Endothelial cell of umbilical vein (primary cell): Measurements from ENCODE around the gene RAB25.

Experiments
- EZH2 ChIP-seq: IDR thresholded peaks from 2 replicates; pipeline ENCODE4 v1.6.1; 2012; ENCODE audit warnings: borderline replicate concordance, low read depth, mild to moderate bottlenecking, moderate library complexity, low read length, inconsistent platforms; ENCODE audit not compliant: severe bottlenecking
- GATA2 ChIP-seq: IDR thresholded peaks from 2 replicates; pipeline ENCODE4 v1.7.0; 2011; ENCODE audit warnings: low read depth, mild to moderate bottlenecking, moderate library complexity, mixed read lengths, low read length; ENCODE audit not compliant: insufficient read length, insufficient read depth
- MAX ChIP-seq: IDR thresholded peaks from 2 replicates; pipeline ENCODE4 v1.6.1; 2011; ENCODE audit not compliant: insufficient read depth, insufficient read length
- POLR2A ChIP-seq: IDR thresholded peaks from 2 replicates; pipeline ENCODE4 v1.6.1; 2012; ENCODE audit warnings: low read depth, mild to moderate bottlenecking, control low read depth, low read length
- POLR2AphosphoS5 ChIP-seq: IDR thresholded peaks from 2 replicates; pipeline ENCODE4 v1.6.1; 2012; ENCODE audit warnings: low read depth, mild to moderate bottlenecking, control low read depth, low read length, moderate library complexity; ENCODE audit not compliant: insufficient read depth
- TF ChIP-seq, protein P1 (sequence below), 2 donors: IDR thresholded peaks; 1 replicate in 1 of 2; 2 replicates in 1 of 2; pipeline ENCODE4 v1.5.1; 2011; ENCODE audit warnings: low read length in 2 of 2, mild to moderate bottlenecking in 2 of 2, moderate library complexity in 2 of 2, control low read depth in 1 of 2, inconsistent platforms in 1 of 2, low read depth in 1 of 2; ENCODE audit not compliant: insufficient read depth in 1 of 2; ENCODE audit errors: extremely low read depth in 1 of 2

- TF ChIP-seq, protein P1, sequence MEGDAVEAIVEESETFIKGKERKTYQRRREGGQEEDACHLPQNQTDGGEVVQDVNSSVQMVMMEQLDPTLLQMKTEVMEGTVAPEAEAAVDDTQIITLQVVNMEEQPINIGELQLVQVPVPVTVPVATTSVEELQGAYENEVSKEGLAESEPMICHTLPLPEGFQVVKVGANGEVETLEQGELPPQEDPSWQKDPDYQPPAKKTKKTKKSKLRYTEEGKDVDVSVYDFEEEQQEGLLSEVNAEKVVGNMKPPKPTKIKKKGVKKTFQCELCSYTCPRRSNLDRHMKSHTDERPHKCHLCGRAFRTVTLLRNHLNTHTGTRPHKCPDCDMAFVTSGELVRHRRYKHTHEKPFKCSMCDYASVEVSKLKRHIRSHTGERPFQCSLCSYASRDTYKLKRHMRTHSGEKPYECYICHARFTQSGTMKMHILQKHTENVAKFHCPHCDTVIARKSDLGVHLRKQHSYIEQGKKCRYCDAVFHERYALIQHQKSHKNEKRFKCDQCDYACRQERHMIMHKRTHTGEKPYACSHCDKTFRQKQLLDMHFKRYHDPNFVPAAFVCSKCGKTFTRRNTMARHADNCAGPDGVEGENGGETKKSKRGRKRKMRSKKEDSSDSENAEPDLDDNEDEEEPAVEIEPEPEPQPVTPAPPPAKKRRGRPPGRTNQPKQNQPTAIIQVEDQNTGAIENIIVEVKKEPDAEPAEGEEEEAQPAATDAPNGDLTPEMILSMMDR (IDR thresholded peaks at IDR 0.05; ENCODE audit: extremely low read depth in 1 of 2, insufficient read depth in 1 of 2, low read depth in 1 of 2, low read length in 2 of 2): no peak
- no peak for TF ChIP-seq EZH2
- no peak for TF ChIP-seq POLR2AphosphoS5
- TF ChIP-seq POLR2A: no peak
- no peak for TF ChIP-seq MAX
- TF ChIP-seq GATA2: no peak
Measured at GRCh38 chr1:156021954-156022353, 39.0 kb upstream of the RAB25 start.
